K562 (cell line): ENCODE data around the gene FRMPD4. TPM values are rescaled to one million over a fixed set of nuclear protein-coding genes. Genes with fewer than 3 reads are reported as not detected.

Source experiments
- ATAC-seq: fragments of 200-7000 bp; cut with Tn5 transposase; 3 replicates; pipeline ENCODE4 v1.9.1; 2020; ENCODE audit warnings: moderate library complexity
- BruUV-seq: library from RNA; stranded (reverse); fragments of 400-500 nt; replicated peaks from 2 replicates; lab custom pipeline; 2021; lab: Mats Ljungman, UMichigan
- CTCF ChIA-PET: fragments of 300-600 bp; formaldehyde crosslinking; extraction: SDS; loops from one replicate; lab custom pipeline; 2021; ENCODE audit warnings: low intra/inter-chr PET ratio; lab: Yijun Ruan, JAX
- POLR2A ChIA-PET: fragments of 300-600, 350-650 bp; sonication (Branson Sonifier 250); formaldehyde crosslinking; extraction: SDS; loops from one replicate; lab custom pipeline; 2021; ENCODE audit warnings: antibody characterized with exemption, inconsistent platforms; lab: Yijun Ruan, JAX
- DNase-seq, 4 experiments: peaks; one replicate each; pipeline versions ENCODE4 v3.0.0 to v3.0.0-alpha.2; 2011 to 2018; ENCODE audit warnings: low spot score in 3 of 4, mixed read lengths in 3 of 4; ENCODE audit errors: extremely low read depth in 1 of 4
- FAIRE-seq: peaks from 2 replicates; lab custom pipeline; 2011; peaks lifted over from hg19 to GRCh38; lab: Jason Lieb, UNC
- H2AFZ ChIP-seq: 2 replicates; pipeline ENCODE4 v1.6.0; 2011; ENCODE audit warnings: low read depth, low read length, control low read depth, inconsistent platforms
- H3K27ac ChIP-seq: fragments of 200-600 bp; 3 replicates; pipeline ENCODE4 v1.8.0; 2011; ENCODE audit warnings: low read depth, mild to moderate bottlenecking, control low read depth, inconsistent platforms, low read length, moderate library complexity, mixed read lengths; ENCODE audit errors: extremely low read depth
- H3K27me3 ChIP-seq, 2 experiments: fragments of 300-600 bp in 1 of 2; 2 replicates in 1 of 2; 3 replicates in 1 of 2; pipeline versions ENCODE4 v1.6.0 to v1.8.0; 2011; ENCODE audit warnings: inconsistent platforms in 2 of 2, low read length in 2 of 2, mild to moderate bottlenecking in 1 of 2, mixed read lengths in 1 of 2, moderate library complexity in 1 of 2; ENCODE audit not compliant: control insufficient read depth in 2 of 2, insufficient read depth in 2 of 2
- H3K36me3 ChIP-seq: fragments of 300-600 bp; 3 replicates; pipeline ENCODE4 v1.8.0; 2011; ENCODE audit warnings: mild to moderate bottlenecking, low read length, inconsistent platforms; ENCODE audit not compliant: control insufficient read depth, insufficient read depth
- H3K4me1 ChIP-seq, 2 experiments: fragments of 200-600 bp in 1 of 2; replicated peaks in 1 of 2; 2 replicates in 1 of 2; 3 replicates in 1 of 2; pipeline versions ENCODE4 v1.5.1 to v1.8.0; 2011; ENCODE audit warnings: inconsistent platforms in 2 of 2, low read length in 2 of 2, mild to moderate bottlenecking in 1 of 2, mixed read lengths in 1 of 2, moderate library complexity in 1 of 2; ENCODE audit not compliant: control insufficient read depth in 2 of 2, insufficient read depth in 2 of 2
- H3K4me2 ChIP-seq: 2 replicates; pipeline ENCODE4 v1.6.1; 2011; ENCODE audit warnings: low read length, control low read depth, inconsistent platforms, mixed read lengths; ENCODE audit not compliant: insufficient read depth
- H3K4me3 ChIP-seq: fragments of 200-600 bp; sonication (generic), shearing (Covaris generic); 2 replicates; pipeline ENCODE4 v1.5.1; 2016; ENCODE audit warnings: control low read depth, inconsistent platforms
- H3K79me2 ChIP-seq: fragments of 200-600 bp; 3 replicates; pipeline ENCODE4 v1.8.0; 2011; ENCODE audit warnings: low read length, inconsistent platforms; ENCODE audit not compliant: control insufficient read depth, insufficient read depth
- H3K9ac ChIP-seq, 2 experiments: 2 replicates each; pipeline versions ENCODE4 v1.6.0 to v1.6.1; 2011; ENCODE audit warnings: low read depth in 2 of 2, low read length in 2 of 2, control low read depth in 1 of 2, inconsistent platforms in 1 of 2, mild to moderate bottlenecking in 1 of 2, mixed read lengths in 1 of 2; ENCODE audit not compliant: insufficient read depth in 1 of 2
- H3K9me1 ChIP-seq: one replicate; pipeline ENCODE4 v1.6.0; 2011; ENCODE audit warnings: inconsistent platforms, mild to moderate bottlenecking, low read length, moderate library complexity; ENCODE audit not compliant: control insufficient read depth, insufficient read depth
- H3K9me3 ChIP-seq: replicated peaks from 2 replicates; pipeline ENCODE4 v1.5.1; 2011; ENCODE audit warnings: low read depth, low read length, inconsistent platforms; ENCODE audit not compliant: control insufficient read depth, insufficient read depth
- H4K20me1 ChIP-seq: replicated peaks from 2 replicates; pipeline ENCODE4 v1.6.1; 2011; ENCODE audit warnings: low read length, inconsistent platforms, mixed read lengths; ENCODE audit not compliant: control insufficient read depth, insufficient read depth
- ASH1L ChIP-seq: fragments of 450-650 bp; IDR thresholded peaks from 2 replicates; pipeline ENCODE4 v1.6.1; 2018; ENCODE audit warnings: borderline replicate concordance, mild to moderate bottlenecking, low read depth; ENCODE audit not compliant: partially characterized antibody
- CBX3 ChIP-seq, 2 experiments: IDR thresholded peaks; 1 replicate in 1 of 2; 2 replicates in 1 of 2; pipeline ENCODE4 v1.6.1; 2012; ENCODE audit warnings: inconsistent platforms in 2 of 2, low read length in 2 of 2, borderline replicate concordance in 1 of 2, control low read depth in 1 of 2
- CHD4 ChIP-seq: fragments of 200-600 bp; sonication (generic); IDR thresholded peaks from 3 replicates; pipeline ENCODE4 v1.6.1; 2012; ENCODE audit warnings: low read depth, mild to moderate bottlenecking, mixed read lengths, low read length, inconsistent platforms; ENCODE audit not compliant: insufficient read depth, insufficient replicate concordance, poor library complexity, severe bottlenecking
- ETS2 ChIP-seq: IDR thresholded peaks from 2 replicates; pipeline ENCODE4 v1.6.1; 2016; ENCODE audit warnings: borderline replicate concordance, missing genetic modification characterization, mild to moderate bottlenecking, moderate library complexity, missing compliant biosample characterization; ENCODE audit not compliant: poor library complexity, severe bottlenecking
- HMGN3 ChIP-seq: IDR thresholded peaks from 2 replicates; pipeline ENCODE4 v1.6.1; 2011; ENCODE audit warnings: borderline replicate concordance, low read depth, mild to moderate bottlenecking, mixed read lengths, low read length; ENCODE audit not compliant: insufficient read length; ENCODE audit errors: extremely low read depth
- MCM2 ChIP-seq: fragments of 450-650 bp; IDR thresholded peaks from 2 replicates; pipeline ENCODE4 v1.6.1; 2017; ENCODE audit warnings: low read depth, mild to moderate bottlenecking
- MTA2 ChIP-seq: fragments of 450-650 bp; IDR thresholded peaks from 2 replicates; pipeline ENCODE4 v1.6.1; 2016; ENCODE audit warnings: low read depth
- PHF8 ChIP-seq: fragments of 200-600 bp; sonication (generic); IDR thresholded peaks from 2 replicates; pipeline ENCODE4 v1.6.1; 2012; ENCODE audit warnings: mixed run types, mild to moderate bottlenecking, inconsistent platforms, low read length, moderate library complexity, borderline replicate concordance
- RFX1 ChIP-seq: fragments of 450-650 bp; IDR thresholded peaks from 2 replicates; pipeline ENCODE4 v1.6.1; 2016; ENCODE audit warnings: mild to moderate bottlenecking, moderate library complexity
- SLC30A9 ChIP-seq: fragments of 250-450 bp; sonication (Bioruptor Pico); IDR thresholded peaks from 2 replicates; pipeline ENCODE4 v1.8.0; 2022; ENCODE audit warnings: mild to moderate bottlenecking, moderate library complexity
- SNRNP70 ChIP-seq: fragments of 200-400 bp; formaldehyde crosslinking; optimal IDR thresholded peaks from 2 replicates; pipeline ENCODE3; 2017; ENCODE audit warnings: low read depth, low read length
- SRSF1 ChIP-seq: fragments of 200-400 bp; formaldehyde crosslinking; IDR thresholded peaks from 2 replicates; pipeline ENCODE4 v1.6.1; 2017; ENCODE audit warnings: mild to moderate bottlenecking, low read depth, low read length, moderate library complexity
- SRSF7 ChIP-seq: fragments of 200-400 bp; formaldehyde crosslinking; optimal IDR thresholded peaks from 2 replicates; pipeline ENCODE3; 2017; ENCODE audit warnings: mild to moderate bottlenecking, low read depth, low read length
- THRAP3 ChIP-seq: fragments of 450-650 bp; IDR thresholded peaks from 2 replicates; pipeline ENCODE4 v1.6.1; 2016; ENCODE audit warnings: mild to moderate bottlenecking, inconsistent platforms, borderline replicate concordance
- TOE1 ChIP-seq, 2 experiments: fragments of 450-650 bp in 1 of 2; sonication (generic) in 1 of 2; formaldehyde crosslinking in 1 of 2; IDR thresholded peaks; 2 replicates each; pipeline versions ENCODE4 v1.7.1 to v1.8.0; 2016 to 2022; ENCODE audit warnings: borderline replicate concordance in 2 of 2, mild to moderate bottlenecking in 2 of 2, antibody characterized with exemption in 1 of 2, inconsistent platforms in 1 of 2, low read depth in 1 of 2, missing genetic modification reagents in 1 of 2, moderate library complexity in 1 of 2
- ZBTB34 ChIP-seq: fragments of 250-450 bp; sonication (Bioruptor Pico); IDR thresholded peaks from 2 replicates; pipeline ENCODE4 v1.8.0; 2021; ENCODE audit warnings: mild to moderate bottlenecking, moderate library complexity
- ZFP36 ChIP-seq: fragments of 150-350 bp; IDR thresholded peaks from 2 replicates; pipeline ENCODE4 v1.6.1; 2018; ENCODE audit warnings: low read length, low read depth; ENCODE audit not compliant: partially characterized antibody
- ZNF449 ChIP-seq: fragments of 250-450 bp; sonication (Bioruptor Pico); IDR thresholded peaks from 2 replicates; pipeline ENCODE4 v1.8.0; 2022; ENCODE audit warnings: moderate library complexity, mild to moderate bottlenecking, inconsistent platforms
- ZNF766 ChIP-seq: fragments of 200-800 bp; sonication (Bioruptor generic); conservative IDR thresholded peaks from 2 replicates; pipeline ENCODE4 v1.6.1; 2016; ENCODE audit warnings: missing genetic modification characterization, missing compliant biosample characterization
- ZNF77 ChIP-seq: fragments of 250-450 bp; sonication (Bioruptor Pico); IDR thresholded peaks from 2 replicates; pipeline ENCODE4 v1.5.0; 2020
- WGBS: fragments of 100-300 bp; shearing (Covaris generic); methylation state at CpG from one replicate; pipeline ENCODE4 v1.1.6; 2016; ENCODE audit warnings: low coverage, mixed read lengths; ENCODE audit not compliant: insufficient coverage; ENCODE audit errors: missing lambda C conversion rate; 5-methylcytosine and 5-hydroxymethylcytosine counted together
- in situ Hi-C: fragments of 300-500 bp; cut with MboI; formaldehyde crosslinking; loops from 4 replicates; pipeline ENCODE4 v1.15.0; 2018; ENCODE audit warnings: inconsistent platforms, mixed read lengths
- intact Hi-C: fragments of 100-400 bp; cut with micrococcal nuclease; formaldehyde crosslinking; loops from 2 replicates; pipeline ENCODE4 v1.14.2; 2022
- polyA plus RNA-seq, 8 experiments: library from polyadenylated mRNA; depleted of rRNA in 4 of 8; stranded (reverse) in 5 of 8; unstranded in 3 of 8; fragments of >200 nt; fragmentation: Nextera tagmentation in 2 of 8; fragmentation: Illumina TruSeq in 1 of 8; extraction: Ambion mirVana in 2 of 8; extraction: Trizol in 1 of 8; gene quantifications; 2 replicates each; pipeline versions ENCODE4 v1.2.1 to v1.2.3, GENCODE V29; 2011 to 2014; ENCODE audit warnings: inconsistent platforms in 1 of 8, missing spikeins in 1 of 8
- total RNA-seq, 7 experiments: library from RNA; depleted of rRNA in 6 of 7; stranded (reverse); fragments of >200 nt in 6 of 7; fragmentation: Illumina TruSeq in 2 of 7; extraction: Trizol in 2 of 7; gene quantifications; 2 replicates each; pipeline versions ENCODE4 v1.2.1 to v1.2.3, GENCODE V29; 2011 to 2021; ENCODE audit warnings: low replicate concordance in 1 of 7

Gene FRMPD4
- total and polyA plus RNA-seq, 9 of the 15 experiments (the other 6 are each of a cell fraction or from before 2014, with no cell fraction given) = not detected

- TF ChIP-seq SNRNP70 (no peak), ZNF449 (CRISPR knock-in tag) (no peak), CHD4 (no peak), ZNF77 (CRISPR knock-in tag) (no peak), ASH1L (no peak), ZFP36 (no peak), RFX1 (no peak)
Observed at GRCh38 chrX:12471061-12471460, 332.8 kb downstream of the FRMPD4 start (continued).

- no TSS peak for BruUV-seq
- no peaks in the 10 kb centered on the region for H4K20me1 ChIP-seq
- ChIA-PET POLR2A (no interaction called here), CTCF (no interaction called here)
- no peak overlapping the region for H3K4me2 ChIP-seq
- H3K27ac ChIP-seq = no peak overlapping the region
- H3K4me3 ChIP-seq = no peak overlapping the region
- in situ Hi-C loops = no loop called here
- H3K9me1 ChIP-seq = no peaks in the 10 kb centered on the region
- WGBS = 2% methylated on average over 3 of the region's 3 CpGs
- no peaks in the 10 kb centered on the region for H3K4me1 ChIP-seq
- no peaks in the 10 kb centered on the region for H3K27me3 ChIP-seq
- H3K9me3 ChIP-seq = no peaks in the 10 kb centered on the region
- no peaks in the 10 kb centered on the region for H3K79me2 ChIP-seq
- no peak overlapping the region for H2AFZ ChIP-seq
- FAIRE-seq = no peak
- no peak overlapping the region for H3K9ac ChIP-seq
- no peaks in the 10 kb centered on the region for H3K36me3 ChIP-seq
- intact Hi-C loops = no loop called here
- DNase-seq = no peak
- ATAC-seq = no peak
- TF ChIP-seq SRSF7 (no peak), TOE1 (IDR thresholded peaks at IDR 0.05; ENCODE audit: borderline replicate concordance) (no peak), TOE1 (CRISPR knock-in tag; IDR thresholded peaks at IDR 0.05; ENCODE audit: borderline replicate concordance, low read depth) (no peak), THRAP3 (no peak), SRSF1 (no peak), ETS2 (tag) (no peak), SLC30A9 (CRISPR knock-in tag) (no peak), HMGN3 (no peak), CBX3 (IDR thresholded peaks at IDR 0.05; ENCODE audit: borderline replicate concordance in 1 of 2, low read length in 2 of 2) (no peak), ZBTB34 (CRISPR knock-in tag) (no peak), MCM2 (no peak), ZNF766 (CRISPR knock-in tag) (no peak), PHF8 (no peak), MTA2 (no peak)
Observed at GRCh38 chrX:12480956-12481355, 342.7 kb downstream of the FRMPD4 start.
